Suprapubic skin (tissue), 4 donors: Measurements from ENCODE around the gene SMIM11.
"Not testable (repeated sequence)": the region's sequence is repeated elsewhere in the genome, so short reads cannot be mapped to it uniquely, and the experiment has no call there.

Experiments
- CTCF ChIP-seq, 2 donors: fragments of 200-600 bp in 1 of 2; fragments of 450-650 bp in 1 of 2; sonication (generic) in 1 of 2; IDR thresholded peaks; one replicate each; pipeline ENCODE4 v1.5.1; 2016 to 2019; ENCODE audit warnings: antibody characterized with exemption in 2 of 2, mild to moderate bottlenecking in 1 of 2, moderate library complexity in 1 of 2
- POLR2A ChIP-seq, 2 donors: fragments of 450-650 bp; IDR thresholded peaks; one replicate each; pipeline ENCODE4 v1.6.1; 2017; ENCODE audit warnings: antibody characterized with exemption in 2 of 2, mild to moderate bottlenecking in 2 of 2, moderate library complexity in 2 of 2
- POLR2AphosphoS5 ChIP-seq, 3 donors: sonication (generic); formaldehyde crosslinking; IDR thresholded peaks; one replicate each; pipeline ENCODE4 v1.6.1; 2017; ENCODE audit warnings: antibody characterized with exemption in 3 of 3

DNA sequence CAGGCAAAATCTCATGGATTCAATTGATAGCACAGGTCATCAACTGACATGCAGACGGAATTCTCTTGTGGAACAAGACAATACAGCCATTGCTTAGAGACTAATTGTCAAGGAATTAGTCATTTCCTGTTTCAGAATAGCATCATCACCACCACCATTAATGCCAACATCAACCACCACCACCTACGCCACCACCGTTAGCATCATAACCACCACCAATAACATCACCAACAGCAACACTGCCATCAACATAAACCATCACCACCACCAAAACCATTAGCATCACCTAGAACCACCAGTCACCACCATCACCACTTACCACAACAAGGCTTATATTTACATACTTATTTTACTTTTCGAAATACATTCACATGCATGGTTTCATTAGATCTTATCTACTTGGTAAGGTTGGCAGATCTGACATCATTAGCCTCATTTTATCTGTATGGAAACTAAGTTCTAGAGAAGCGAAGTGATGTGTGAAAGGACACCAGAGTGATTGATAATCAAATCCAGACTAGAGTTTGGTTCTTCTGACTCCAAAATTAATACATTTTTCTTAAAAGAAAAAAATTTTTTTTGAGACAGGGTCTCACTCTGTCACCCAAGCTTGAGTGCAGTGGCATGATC is 42.3 kb downstream of the SMIM11 start:
- not testable (repeated sequence) for TF ChIP-seq CTCF, POLR2AphosphoS5, POLR2A (IDR thresholded peaks at IDR 0.05)
